Measurements from ENCODE around the gene SAMHD1.
A peak's percentile ranks its signal among the peaks of the same experiment; 100 is the strongest.
"Not testable (repeated sequence)": the region's sequence is repeated elsewhere in the genome, so short reads cannot be mapped to it uniquely, and the experiment has no call there.

SAMHD1 gene

GRCh38 chr20:36854348-36855240, 96.9 kb downstream of the SAMHD1 start:
- no peak for DNase-seq (ENCODE audit: low spot score)

DNA sequence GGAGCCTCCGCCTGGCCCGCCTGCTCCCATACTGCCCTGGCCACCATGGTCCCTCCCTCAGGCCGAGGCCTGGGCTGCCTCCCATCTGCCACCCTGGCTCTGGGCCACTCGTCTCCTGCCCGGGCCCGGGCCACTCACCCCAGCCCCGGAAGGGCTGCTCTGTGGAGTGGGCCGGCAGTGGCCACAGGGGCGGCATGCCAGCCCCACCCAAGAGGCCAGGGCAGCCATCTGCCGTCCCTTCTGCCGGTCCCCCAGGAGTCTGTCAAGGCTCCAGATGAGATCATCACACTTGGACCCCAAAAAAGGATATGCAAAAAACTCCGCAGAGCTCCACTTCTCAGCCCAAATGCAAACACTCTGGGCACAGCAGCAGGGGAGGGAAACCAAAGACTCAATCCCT, 99.3 kb downstream of the SAMHD1 start:
- DNase-seq (ENCODE audit: low spot score): peak; percentile 95

- DNase-seq (ENCODE audit: low spot score): no peak
Observed at GRCh38 chr20:36851490-36851889, 100.0 kb downstream of the SAMHD1 start.

GRCh38 chr20:36850759-36851158, 100.7 kb downstream of the SAMHD1 start:
- no peak for DNase-seq (ENCODE audit: low spot score)

- DNase-seq (ENCODE audit: low spot score): no peak
Observed at GRCh38 chr20:36849333-36850065, 102.0 kb downstream of the SAMHD1 start.

GRCh38 chr20:36848677-36849076, 102.8 kb downstream of the SAMHD1 start:
- no peak for DNase-seq (ENCODE audit: low spot score)

DNA sequence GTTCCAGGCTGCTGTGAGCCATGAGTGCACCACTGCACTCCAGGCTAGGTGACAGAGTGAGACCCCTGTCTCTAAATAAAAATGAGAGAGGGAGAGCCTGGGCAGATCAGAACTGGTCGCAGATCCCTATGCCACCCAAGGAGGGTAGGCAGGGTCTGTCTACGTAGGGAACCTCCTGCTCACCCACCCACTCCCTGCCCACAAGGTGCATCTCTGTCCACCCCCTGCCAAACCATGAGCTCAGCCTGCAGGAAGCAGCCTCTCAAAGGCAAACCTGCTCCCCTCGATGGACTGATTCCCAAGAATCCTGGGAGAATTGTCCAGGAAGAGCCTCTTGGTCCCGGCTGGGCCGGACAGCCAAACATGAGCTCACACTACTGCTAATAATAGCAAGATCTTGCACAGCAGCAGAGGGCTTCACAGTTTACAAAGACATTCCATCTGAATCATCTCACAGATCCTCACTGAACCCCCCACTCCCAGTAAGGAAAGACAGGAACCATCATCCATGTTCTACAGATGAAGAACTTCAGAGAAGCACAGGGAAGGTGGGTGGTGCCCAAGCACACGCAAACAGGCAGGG, 103.3 kb downstream of the SAMHD1 start:
- peak; percentile 71 for DNase-seq (ENCODE audit: low spot score)

DNA sequence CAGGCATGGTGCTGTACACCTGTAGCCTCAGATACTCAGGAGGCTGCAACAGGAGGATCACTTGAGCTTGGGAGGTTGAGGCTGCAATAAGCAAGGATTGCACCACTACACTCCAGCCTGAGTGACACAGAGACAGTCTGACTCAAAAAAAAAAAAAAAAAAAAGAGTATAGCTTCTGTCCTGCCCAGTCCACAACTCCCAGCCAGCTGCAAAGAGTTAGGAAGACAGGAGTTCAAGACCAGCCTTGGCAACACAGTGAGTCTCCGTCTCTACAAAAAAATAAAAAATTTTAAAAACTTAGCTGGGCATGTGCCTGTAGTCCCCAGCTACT, 103.8 kb downstream of the SAMHD1 start:
- DNase-seq (ENCODE audit: low spot score): no peak

GRCh38 chr20:36847009-36847709, 104.3 kb downstream of the SAMHD1 start:
- DNase-seq (ENCODE audit: low spot score): peak; percentile 93

- DNase-seq (ENCODE audit: low spot score): no peak
Observed at GRCh38 chr20:36845288-36845971, 106.1 kb downstream of the SAMHD1 start.

DNA sequence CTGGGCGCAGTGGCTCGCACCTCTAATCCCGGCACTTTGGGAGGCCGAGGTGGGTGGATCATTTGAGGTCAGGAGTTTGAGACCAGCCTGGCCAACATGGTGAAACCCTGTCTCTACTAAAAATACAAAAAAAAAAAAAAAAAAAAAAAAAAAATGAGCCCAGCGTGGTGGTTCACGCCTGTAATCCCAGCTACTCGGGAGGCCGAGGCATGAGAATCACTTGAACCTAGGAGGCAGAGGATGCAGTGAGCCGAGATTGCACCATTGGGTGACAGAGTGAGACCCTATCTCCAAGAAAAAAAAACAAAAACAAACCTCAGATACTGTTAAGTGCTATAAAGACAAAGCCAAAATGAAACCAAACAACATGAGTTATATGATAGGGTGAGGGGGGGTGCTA, 110.5 kb downstream of the SAMHD1 start:
- DNase-seq (ENCODE audit: low spot score): not testable (repeated sequence)
